PC-3 (cell line): ENCODE data around the gene TAF5L. TPM values are rescaled to one million over a fixed set of nuclear protein-coding genes. Genes with fewer than 3 reads are reported as not detected.

Experiments
- ATAC-seq: fragments of 200-7000 bp; cut with Tn5 transposase; 2 replicates; pipeline ENCODE4 v1.9.1; 2020; ENCODE audit warnings: mild to moderate bottlenecking, moderate library complexity
- BruUV-seq: library from RNA; stranded (reverse); fragments of 400-500 nt; replicated peaks from 2 replicates; lab custom pipeline; 2021; lab: Mats Ljungman, UMichigan
- CTCF ChIA-PET: fragments of 300-600 bp; sonication (Branson Sonifier 250); formaldehyde crosslinking; loops from one replicate; lab custom pipeline; 2022; ENCODE audit warnings: antibody characterized with exemption; lab: Charles Lee
- POLR2A ChIA-PET: fragments of 300-600 bp; sonication (Branson Sonifier 250); formaldehyde crosslinking; loops from one replicate; lab custom pipeline; 2022; ENCODE audit warnings: antibody characterized with exemption; ENCODE audit not compliant: unreplicated experiment; lab: Charles Lee
- DNase-seq: peaks from one replicate; pipeline ENCODE4 v3.0.0-alpha.2; 2015
- H2AFZ ChIP-seq: fragments of 300-600 bp; sonication (generic); 2 replicates; pipeline ENCODE4 v1.6.0; 2016; ENCODE audit warnings: antibody characterized with exemption, low read length
- H3F3A ChIP-seq: fragments of 300-600 bp; sonication (generic); one replicate; pipeline ENCODE4 v1.6.0; 2017; ENCODE audit warnings: antibody characterized with exemption, low read length, control low read depth, mild to moderate bottlenecking; ENCODE audit not compliant: unreplicated experiment
- H3K27ac ChIP-seq: fragments of 300-600 bp; sonication (generic); 2 replicates; pipeline ENCODE4 v1.5.1; 2016; ENCODE audit warnings: mild to moderate bottlenecking, low read length
- H3K27me3 ChIP-seq: fragments of 300-600 bp; sonication (generic); 2 replicates; pipeline ENCODE4 v1.6.1; 2016; ENCODE audit warnings: low read length, mixed read lengths
- H3K36me3 ChIP-seq: fragments of 300-600 bp; sonication (generic); 2 replicates; pipeline ENCODE4 v1.6.1; 2016; ENCODE audit warnings: low read depth, mixed run types, low read length, mixed read lengths
- H3K4me1 ChIP-seq: fragments of 300-600 bp; sonication (generic); 2 replicates; pipeline ENCODE4 v1.5.1; 2016; ENCODE audit warnings: low read length; ENCODE audit not compliant: insufficient read depth
- H3K4me2 ChIP-seq: fragments of 300-600 bp; sonication (generic); 2 replicates; pipeline ENCODE4 v1.6.0; 2016; ENCODE audit warnings: low read length
- H3K4me3 ChIP-seq: fragments of 300-600 bp; sonication (generic); 2 replicates; pipeline ENCODE4 v1.5.1; 2016; ENCODE audit warnings: mild to moderate bottlenecking, low read length, mixed read lengths
- H3K79me2 ChIP-seq: fragments of 300-600 bp; sonication (generic); 2 replicates; pipeline ENCODE4 v1.6.1; 2017; ENCODE audit warnings: low read length, mixed read lengths
- H3K9ac ChIP-seq: fragments of 300-600 bp; sonication (generic); 2 replicates; pipeline ENCODE4 v1.6.0; 2016; ENCODE audit warnings: mild to moderate bottlenecking, low read length
- H3K9me2 ChIP-seq: fragments of 300-600 bp; sonication (generic); replicated peaks from 2 replicates; pipeline ENCODE4 v1.6.1; 2016; ENCODE audit warnings: mixed run types, low read length, mixed read lengths
- H3K9me3 ChIP-seq: fragments of 300-600 bp; sonication (generic); 2 replicates; pipeline ENCODE4 v1.6.1; 2016; ENCODE audit warnings: low read length, mixed read lengths
- H4K20me1 ChIP-seq: fragments of 300-600 bp; sonication (generic); 2 replicates; pipeline ENCODE4 v1.6.1; 2016; ENCODE audit warnings: low read length, mixed read lengths
- CTCF ChIP-seq: fragments of 300-600 bp; sonication (generic); conservative IDR thresholded peaks from 2 replicates; pipeline ENCODE4 v1.5.1; 2017; ENCODE audit warnings: antibody characterized with exemption, low read depth, mild to moderate bottlenecking, low read length
- EZH2 ChIP-seq: fragments of 300-600 bp; sonication (generic); IDR thresholded peaks from one replicate; pipeline ENCODE4 v1.6.1; 2017; ENCODE audit warnings: antibody characterized with exemption, mild to moderate bottlenecking, low read length; ENCODE audit not compliant: unreplicated experiment
- EZH2phosphoT487 ChIP-seq: fragments of 300-600 bp; sonication (generic); IDR thresholded peaks from 2 replicates; pipeline ENCODE4 v1.6.1; 2018; ENCODE audit warnings: mild to moderate bottlenecking, antibody characterized with exemption, low read length, borderline replicate concordance
- intact Hi-C: fragments of 100-400 bp; cut with micrococcal nuclease; formaldehyde crosslinking; loops from 2 replicates; pipeline ENCODE4 v1.9.0; 2023
- total RNA-seq: library from RNA; depleted of rRNA; stranded (reverse); fragments of >200 nt; gene quantifications from 2 replicates; pipeline ENCODE4 v1.2.3, GENCODE V29; 2014

Gene TAF5L
- total RNA-seq, 1 experiment from 2014 or later: 24.2 TPM

DNA sequence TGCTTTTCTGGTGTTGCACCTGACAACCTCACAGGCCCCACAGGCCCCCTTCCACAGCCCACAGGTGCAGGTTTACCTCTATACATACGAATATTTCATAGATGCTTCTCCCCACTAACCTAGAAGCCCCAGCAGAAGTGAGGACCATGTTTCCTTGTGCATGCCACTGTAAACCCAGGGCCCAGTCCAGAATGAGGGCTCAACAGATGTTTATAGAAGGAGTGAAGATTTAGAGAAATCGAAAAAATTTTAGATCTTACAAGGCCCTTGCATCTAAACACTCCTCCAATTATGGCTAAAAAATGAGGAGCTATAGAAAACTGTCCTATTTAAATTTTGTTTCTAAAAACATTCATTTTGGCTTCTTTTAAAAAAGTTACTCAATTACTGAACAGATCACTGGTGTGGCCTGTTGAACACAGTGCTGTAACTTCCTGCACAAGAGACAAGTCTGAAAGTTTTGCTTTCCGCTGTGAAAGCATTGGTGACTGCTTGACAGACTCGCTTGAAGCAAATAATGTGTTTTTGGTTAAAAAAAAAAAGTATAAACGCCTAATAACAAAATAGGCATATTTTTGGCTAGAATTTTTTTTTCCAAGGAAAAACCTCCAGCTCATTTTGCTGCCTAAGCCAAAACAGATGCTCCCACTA is 68.6 kb downstream of the TAF5L start:
- POLR2A ChIA-PET: no interaction called here
- no peak for ATAC-seq
- intact Hi-C loops: no loop called here
- TF ChIP-seq EZH2: no peak
- TF ChIP-seq CTCF: no peak
- TF ChIP-seq EZH2phosphoT487: no peak
- Histone ChIP-seq H2AFZ (peak overlapping the region; percentile 93), H3K9me3 (no peaks in the 10 kb centered on the region), H3K4me3 (peak overlapping the region; percentile 91), H3K4me1 (peaks cover 23% of the 10 kb centered on the region), H3K9me2 (no peaks in the 10 kb centered on the region), H3K4me2 (peak overlapping the region; percentile 85), H3K79me2 (peaks cover 53% of the 10 kb centered on the region), H3K36me3 (no peaks in the 10 kb centered on the region), H3F3A (no peaks in the 10 kb centered on the region), H3K27ac (no peak overlapping the region), H3K9ac (peak overlapping the region; percentile 79), H4K20me1 (no peaks in the 10 kb centered on the region), H3K27me3 (no peaks in the 10 kb centered on the region)
- peak; percentile 32 for DNase-seq
- TSS peak; percentile 47 for BruUV-seq
- CTCF ChIA-PET: no interaction called here

DNA sequence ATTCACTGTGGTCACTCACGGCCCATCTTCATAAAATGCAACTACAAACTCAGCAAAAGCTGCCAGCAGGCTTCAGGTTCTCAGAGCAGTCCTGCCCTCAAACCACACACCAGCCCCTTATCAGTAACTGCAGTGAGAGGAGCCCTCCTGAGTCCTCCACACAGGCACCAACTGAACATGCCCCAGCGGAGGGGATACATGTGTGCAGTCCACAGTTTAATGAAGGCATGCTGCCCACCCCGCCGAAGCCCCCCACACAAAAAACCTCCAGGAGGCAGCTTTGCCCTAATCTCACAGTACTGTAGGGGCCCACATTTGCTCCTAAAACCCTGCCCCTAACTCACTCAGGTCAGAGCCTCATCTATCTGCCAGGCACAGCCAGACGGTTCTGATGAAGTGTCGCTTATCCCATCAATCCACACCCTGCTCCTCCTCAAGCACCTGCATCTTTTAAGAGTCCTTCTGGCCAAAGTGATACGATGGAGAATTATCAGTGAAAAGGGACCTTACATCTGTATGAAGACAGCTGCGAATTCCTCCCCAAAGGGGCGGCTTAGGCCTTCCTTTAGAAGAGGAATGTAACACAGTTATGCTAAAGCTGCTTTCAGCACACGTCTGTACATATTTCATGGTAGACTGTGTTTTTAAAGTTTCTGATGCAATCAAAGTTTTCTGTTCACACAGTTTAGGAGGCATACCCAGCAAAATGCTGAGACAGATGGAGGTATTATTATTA is 70.9 kb downstream of the TAF5L start:
- Histone ChIP-seq H3K4me1 (peaks cover 22% of the 10 kb centered on the region), H3K4me2 (no peak overlapping the region), H3K9me3 (no peaks in the 10 kb centered on the region), H4K20me1 (no peaks in the 10 kb centered on the region), H2AFZ (no peak overlapping the region), H3K27me3 (no peaks in the 10 kb centered on the region), H3K4me3 (no peak overlapping the region), H3K9me2 (no peaks in the 10 kb centered on the region), H3F3A (no peaks in the 10 kb centered on the region), H3K9ac (no peak overlapping the region), H3K36me3 (no peaks in the 10 kb centered on the region), H3K79me2 (peaks cover 66% of the 10 kb centered on the region), H3K27ac (no peak overlapping the region)
- intact Hi-C loops: no loop called here
- no peak for TF ChIP-seq EZH2phosphoT487
- TF ChIP-seq EZH2: no peak
- ATAC-seq (no peak), DNase-seq (no peak)
- POLR2A ChIA-PET: no interaction called here
- no TSS peak for BruUV-seq
- CTCF ChIA-PET: no interaction called here

- Histone ChIP-seq H3K9me2 (no peaks in the 10 kb centered on the region), H3K27ac (no peak overlapping the region), H2AFZ (no peak overlapping the region), H3K4me1 (peaks cover 15% of the 10 kb centered on the region), H4K20me1 (no peaks in the 10 kb centered on the region), H3K27me3 (no peaks in the 10 kb centered on the region), H3K4me2 (no peak overlapping the region), H3K36me3 (no peaks in the 10 kb centered on the region), H3K9me3 (no peaks in the 10 kb centered on the region), H3K9ac (no peak overlapping the region), H3K4me3 (no peak overlapping the region), H3F3A (no peaks in the 10 kb centered on the region), H3K79me2 (peaks cover 74% of the 10 kb centered on the region)
- ChIA-PET CTCF (no interaction called here), POLR2A (no interaction called here)
- intact Hi-C loops: loop anchor here (2.0 kb wide), 1 partner anchor 217 kb away; no protein-coding TSS in a partner anchor
- DNase-seq: no peak
- TF ChIP-seq CTCF (no peak), EZH2 (no peak), EZH2phosphoT487 (no peak)
- ATAC-seq: no peak
- no TSS peak for BruUV-seq
These were observed 72.2 kb downstream of the TAF5L start for GRCh38 chr1:229553621-229554130.
